Activated CD8-positive, alpha-beta memory T cell treated with anti-CD3 and anti-CD28 coated beads, Interleukin-2, amount 10 ng/mL, durations not matched to agents 7 days and 5 days (primary cell): ENCODE results near the gene UBB. TPM values are rescaled to one million over a fixed set of nuclear protein-coding genes. Genes with fewer than 3 reads are reported as not detected.

ENCODE experiments used
- ATAC-seq: fragments of 150-1000 bp; cut with Tn5 transposase; one replicate; pipeline ENCODE4 v1.10.0; 2021; ENCODE audit warnings: moderate library complexity
- CTCF ChIA-PET: fragments of 350-600 bp; sonication (Branson Sonifier 250); formaldehyde crosslinking; loops from one replicate; lab custom pipeline; 2021; ENCODE audit warnings: antibody characterized with exemption; lab: Charles Lee
- DNase-seq: peaks from one replicate; pipeline ENCODE4 v3.0.0-alpha.2; 2020
- H3K27ac Mint-ChIP-seq: one replicate; pipeline ENCODE4 v1.8.0; 2021; ENCODE audit warnings: mild to moderate bottlenecking, mixed read lengths
- H3K27me3 Mint-ChIP-seq: one replicate; pipeline ENCODE4 v1.8.0; 2021; ENCODE audit warnings: mixed read lengths
- H3K36me3 Mint-ChIP-seq: one replicate; pipeline ENCODE4 v1.8.0; 2021; ENCODE audit warnings: mild to moderate bottlenecking, mixed read lengths
- H3K4me1 Mint-ChIP-seq: one replicate; pipeline ENCODE4 v1.8.0; 2021; ENCODE audit warnings: mixed read lengths
- H3K4me3 Mint-ChIP-seq: one replicate; pipeline ENCODE4 v1.8.0; 2021; ENCODE audit warnings: mild to moderate bottlenecking, moderate library complexity, mixed read lengths
- H3K9me3 Mint-ChIP-seq: one replicate; pipeline ENCODE4 v1.8.0; 2022; ENCODE audit warnings: low read depth, mixed read lengths
- total RNA-seq, 2 experiments: library from RNA; stranded (reverse); gene quantifications; one replicate each; pipeline ENCODE4 v1.2.3, GENCODE V29; 2021

UBB gene
- total RNA-seq, result 1,000 to 10,000 TPM; 1,297 to 1,567 TPM

- Mint-ChIP-seq H3K27me3 (no peaks in the 10 kb centered on the region), H3K4me1 (peaks cover 33% of the 10 kb centered on the region), H3K9me3 (no peaks in the 10 kb centered on the region), H3K36me3 (peaks cover 29% of the 10 kb centered on the region), H3K27ac (peak within 1 kb of the TSS; percentile 97), H3K4me3 (peak within 1 kb of the TSS; percentile 93)
- peak; percentile 98 for DNase-seq
- CTCF ChIA-PET, result interaction anchor here (0.6 to 4.3 kb wide), 11 partner anchors 10 to 165 kb away, joined by 3 to 33 read pairs (median 4); partner anchors contain the start of genes NCOR1 and TRPV2
- ATAC-seq, result peak; percentile 92
Measured at GRCh38 chr17:16380640-16381495, at the start of gene UBB. Gene UBB, plus strand, starts transcription at chr17:16381091. Its CDS starts 817 bp downstream, at chr17:16381908.

GRCh38 chr17:16338391-16338790, 42.5 kb upstream of the UBB start:
- DNase-seq (no peak), ATAC-seq (no peak)
- H3K4me3 Mint-ChIP-seq, result no peak overlapping the region
- H3K36me3 Mint-ChIP-seq, result peaks cover 2% of the 10 kb centered on the region
- no peak overlapping the region for H3K27ac Mint-ChIP-seq
- CTCF ChIA-PET, result interaction anchor here (1.0 to 1.1 kb wide), 2 partner anchors 25 to 52 kb away, joined by 3 to 5 read pairs; no protein-coding TSS in a partner anchor
- no peaks in the 10 kb centered on the region for H3K4me1 Mint-ChIP-seq
- no peaks in the 10 kb centered on the region for H3K27me3 Mint-ChIP-seq
- no peaks in the 10 kb centered on the region for H3K9me3 Mint-ChIP-seq

GRCh38 chr17:16339402-16339801, 41.5 kb upstream of the UBB start:
- Mint-ChIP-seq H3K27me3 (no peaks in the 10 kb centered on the region), H3K4me1 (no peaks in the 10 kb centered on the region), H3K9me3 (no peaks in the 10 kb centered on the region), H3K27ac (no peak overlapping the region), H3K4me3 (no peak overlapping the region), H3K36me3 (peaks cover 9% of the 10 kb centered on the region)
- no peak for DNase-seq
- CTCF ChIA-PET, result no interaction called here
- no peak for ATAC-seq

GRCh38 chr17:16339959-16340358, 40.9 kb upstream of the UBB start:
- no peaks in the 10 kb centered on the region for H3K9me3 Mint-ChIP-seq
- H3K27me3 Mint-ChIP-seq, result no peaks in the 10 kb centered on the region
- H3K27ac Mint-ChIP-seq, result no peak overlapping the region
- no peak for ATAC-seq
- H3K36me3 Mint-ChIP-seq, result peaks cover 9% of the 10 kb centered on the region
- no peak overlapping the region for H3K4me3 Mint-ChIP-seq
- DNase-seq, result no peak
- CTCF ChIA-PET, result interaction anchor here (0.7 to 1.6 kb wide), 3 partner anchors 12 to 150 kb away, joined by 3 to 4 read pairs (median 3); no protein-coding TSS in a partner anchor
- H3K4me1 Mint-ChIP-seq, result no peaks in the 10 kb centered on the region

- no peak overlapping the region for H3K27ac Mint-ChIP-seq
- H3K36me3 Mint-ChIP-seq, result peaks cover 9% of the 10 kb centered on the region
- H3K4me1 Mint-ChIP-seq, result no peaks in the 10 kb centered on the region
- no peaks in the 10 kb centered on the region for H3K9me3 Mint-ChIP-seq
- no peaks in the 10 kb centered on the region for H3K27me3 Mint-ChIP-seq
- ATAC-seq (no peak), DNase-seq (no peak)
- CTCF ChIA-PET, result interaction anchor here (1.0 to 1.5 kb wide), 5 partner anchors 9 to 126 kb away, joined by 3 to 5 read pairs (median 3); partner anchors contain the start of genes CENPV, PIGL and TRPV2
- H3K4me3 Mint-ChIP-seq, result no peak overlapping the region
Measured at GRCh38 chr17:16342979-16343378, 37.9 kb upstream of the UBB start.

- H3K36me3 Mint-ChIP-seq, result peaks cover 9% of the 10 kb centered on the region
- H3K4me3 Mint-ChIP-seq, result no peak overlapping the region
- H3K4me1 Mint-ChIP-seq, result no peaks in the 10 kb centered on the region
- no peak for ATAC-seq
- H3K27me3 Mint-ChIP-seq, result no peaks in the 10 kb centered on the region
- no peaks in the 10 kb centered on the region for H3K9me3 Mint-ChIP-seq
- CTCF ChIA-PET, result interaction anchor here (1.4 to 1.5 kb wide), 3 partner anchors 9 to 127 kb away, joined by 3 to 5 read pairs (median 4); partner anchors contain the start of genes CENPV, PIGL and TRPV2
- no peak overlapping the region for H3K27ac Mint-ChIP-seq
- DNase-seq, result no peak
Measured at GRCh38 chr17:16343569-16343968, 37.3 kb upstream of the UBB start.

GRCh38 chr17:16345565-16345964, 35.3 kb upstream of the UBB start:
- Mint-ChIP-seq H3K27ac (no peak overlapping the region), H3K36me3 (peaks cover 9% of the 10 kb centered on the region), H3K9me3 (no peaks in the 10 kb centered on the region), H3K4me3 (no peak overlapping the region), H3K4me1 (no peaks in the 10 kb centered on the region), H3K27me3 (no peaks in the 10 kb centered on the region)
- CTCF ChIA-PET, result interaction anchor here (1.5 kb wide), 1 partner anchor 18 kb away, joined by 8 read pairs; no protein-coding TSS in a partner anchor
- DNase-seq (no peak), ATAC-seq (no peak)

- Mint-ChIP-seq H3K27me3 (peaks cover 2% of the 10 kb centered on the region), H3K4me3 (no peak overlapping the region), H3K9me3 (no peaks in the 10 kb centered on the region), H3K4me1 (peaks cover 6% of the 10 kb centered on the region), H3K27ac (no peak overlapping the region), H3K36me3 (peaks cover 9% of the 10 kb centered on the region)
- no peak for DNase-seq
- CTCF ChIA-PET, result no interaction called here
- no peak for ATAC-seq
Measured at GRCh38 chr17:16346721-16347271, 34.1 kb upstream of the UBB start.

GRCh38 chr17:16348586-16348985, 32.3 kb upstream of the UBB start:
- no peak overlapping the region for H3K4me3 Mint-ChIP-seq
- no peak for DNase-seq
- ATAC-seq, result no peak
- peaks cover 7% of the 10 kb centered on the region for H3K27me3 Mint-ChIP-seq
- H3K4me1 Mint-ChIP-seq, result peaks cover 15% of the 10 kb centered on the region
- peaks cover 6% of the 10 kb centered on the region for H3K36me3 Mint-ChIP-seq
- no peaks in the 10 kb centered on the region for H3K9me3 Mint-ChIP-seq
- H3K27ac Mint-ChIP-seq, result no peak overlapping the region
- CTCF ChIA-PET, result interaction anchor here (1.2 to 5.7 kb wide), 2 partner anchors 18 to 173 kb away, joined by 3 to 81 read pairs; no protein-coding TSS in a partner anchor

GRCh38 chr17:16349431-16349830, 31.5 kb upstream of the UBB start:
- CTCF ChIA-PET, result interaction anchor here (1.2 to 5.7 kb wide), 3 partner anchors 17 to 172 kb away, joined by 3 to 81 read pairs (median 3); no protein-coding TSS in a partner anchor
- Mint-ChIP-seq H3K27ac (no peak overlapping the region), H3K4me3 (no peak overlapping the region)

GRCh38 chr17:16351831-16352230, 29.1 kb upstream of the UBB start:
- peaks cover 19% of the 10 kb centered on the region for H3K4me1 Mint-ChIP-seq
- DNase-seq (no peak), ATAC-seq (no peak)
- no peaks in the 10 kb centered on the region for H3K36me3 Mint-ChIP-seq
- CTCF ChIA-PET, result interaction anchor here (0.9 to 5.7 kb wide), 8 partner anchors 9 to 185 kb away, joined by 3 to 81 read pairs (median 3); partner anchors contain the start of gene TRPV2
- no peaks in the 10 kb centered on the region for H3K9me3 Mint-ChIP-seq
- H3K27ac Mint-ChIP-seq, result no peak overlapping the region
- peaks cover 14% of the 10 kb centered on the region for H3K27me3 Mint-ChIP-seq
- peak overlapping the region; percentile 84 for H3K4me3 Mint-ChIP-seq

More at GRCh38 chr17:16349431-16349830, 31.5 kb upstream of the UBB start:
- Mint-ChIP-seq H3K27me3 (peaks cover 7% of the 10 kb centered on the region), H3K4me1 (peaks cover 19% of the 10 kb centered on the region), H3K9me3 (no peaks in the 10 kb centered on the region), H3K36me3 (peaks cover under 1% of the 10 kb centered on the region)
- no peak for ATAC-seq
- DNase-seq, result no peak

- Mint-ChIP-seq H3K27me3 (peaks cover 18% of the 10 kb centered on the region), H3K36me3 (no peaks in the 10 kb centered on the region), H3K4me3 (peak overlapping the region; percentile 84), H3K9me3 (no peaks in the 10 kb centered on the region), H3K4me1 (peaks cover 21% of the 10 kb centered on the region), H3K27ac (peak overlapping the region; percentile 61)
- CTCF ChIA-PET, result interaction anchor here (0.9 to 5.7 kb wide), 11 partner anchors 9 to 169 kb away, joined by 3 to 81 read pairs (median 4); partner anchors contain the start of gene TRPV2
- DNase-seq (peak; percentile 44), ATAC-seq (no peak)
Measured at GRCh38 chr17:16352303-16352666, 28.6 kb upstream of the UBB start.
